HCT116 (cell line): Measurements from ENCODE around the gene MAML2. TPM values are rescaled to one million over a fixed set of nuclear protein-coding genes. Genes with fewer than 3 reads are reported as not detected.

Source experiments
- ATAC-seq: fragments of 200-7000 bp; cut with Tn5 transposase; 2 replicates; pipeline ENCODE4 v1.9.1; 2020; ENCODE audit warnings: mild to moderate bottlenecking, moderate library complexity
- BruUV-seq: library from RNA; stranded (reverse); fragments of 400-500 nt; replicated peaks from 2 replicates; lab custom pipeline; 2021; lab: Mats Ljungman, UMichigan
- CTCF ChIA-PET: fragments of 300-600 bp; sonication (Branson Sonifier 250); formaldehyde crosslinking; loops from one replicate; lab custom pipeline; 2021; ENCODE audit warnings: antibody characterized with exemption; lab: Charles Lee
- POLR2A ChIA-PET: fragments of 300-600, 350-600 bp; sonication (Branson Sonifier 250); formaldehyde crosslinking; loops from one replicate; lab custom pipeline; 2021; ENCODE audit warnings: antibody characterized with exemption; lab: Charles Lee
- RAD21 ChIA-PET, 2 experiments: fragments of 300-600 bp; sonication (Branson Sonifier 250); formaldehyde crosslinking; loops; one replicate each; lab custom pipeline; 2023; ENCODE audit warnings: low total read pairs in 2 of 2; ENCODE audit not compliant: uncharacterized antibody in 2 of 2, unreplicated experiment in 2 of 2, low non-redundant PET in 1 of 2; lab: Charles Lee
- DNase-seq: peaks from one replicate; pipeline ENCODE4 v3.0.0-alpha.2; 2010; ENCODE audit warnings: low read depth, low spot score
- H2AFZ ChIP-seq: fragments of 200-600 bp; shearing (Covaris generic), sonication (generic); 2 replicates; pipeline ENCODE4 v1.6.1; 2017; ENCODE audit warnings: low read depth, mixed run types, mixed read lengths, antibody characterized with exemption, low read length; ENCODE audit not compliant: poor library complexity, severe bottlenecking
- H3K27ac ChIP-seq: 2 replicates; pipeline ENCODE4 v1.5.1; 2012; ENCODE audit warnings: low read depth, low read length
- H3K27me3 ChIP-seq: fragments of 200-600 bp; sonication (generic); 2 replicates; pipeline ENCODE4 v1.6.1; 2016; ENCODE audit warnings: mixed run types, low read length, mixed read lengths; ENCODE audit not compliant: insufficient read depth
- H3K36me3 ChIP-seq, 2 experiments: fragments of 200-500 bp in 1 of 2; fragments of 200-600 bp in 1 of 2; sonication (Bioruptor generic) in 1 of 2; sonication (generic) in 1 of 2; 2 replicates each; pipeline versions ENCODE4 v1.5.1 to v1.6.1; 2014 to 2016; ENCODE audit warnings: low read length in 2 of 2, inconsistent platforms in 1 of 2, mixed read lengths in 1 of 2, mixed run types in 1 of 2; ENCODE audit not compliant: insufficient read depth in 2 of 2, control insufficient read depth in 1 of 2
- H3K4me1 ChIP-seq, 2 experiments: fragments of 200-600 bp in 1 of 2; sonication (generic) in 1 of 2; 2 replicates each; pipeline versions ENCODE4 v1.5.1 to v1.6.1; 2012 to 2017; ENCODE audit warnings: low read length in 2 of 2, inconsistent platforms in 1 of 2, mild to moderate bottlenecking in 1 of 2, mixed read lengths in 1 of 2, mixed run types in 1 of 2, moderate library complexity in 1 of 2; ENCODE audit not compliant: insufficient read depth in 2 of 2, control insufficient read depth in 1 of 2
- H3K4me2 ChIP-seq: fragments of 200-600 bp; sonication (generic); 2 replicates; pipeline ENCODE4 v1.6.1; 2017; ENCODE audit warnings: mixed run types, low read length, mixed read lengths
- H3K4me3 ChIP-seq, 2 experiments: fragments of 200-600 bp in 1 of 2; sonication (generic) in 1 of 2; replicated peaks in 1 of 2; 2 replicates each; pipeline ENCODE4 v1.5.1; 2011 to 2016; ENCODE audit warnings: low read length in 2 of 2, control low read depth in 1 of 2, low read depth in 1 of 2, mild to moderate bottlenecking in 1 of 2, mixed read lengths in 1 of 2, mixed run types in 1 of 2
- H3K79me2 ChIP-seq: fragments of 200-600 bp; sonication (generic); 2 replicates; pipeline ENCODE4 v1.6.1; 2017; ENCODE audit warnings: mild to moderate bottlenecking, mixed run types, low read length, moderate library complexity, mixed read lengths; ENCODE audit not compliant: insufficient read depth
- H3K9ac ChIP-seq: fragments of 200-600 bp; sonication (generic); 2 replicates; pipeline ENCODE4 v1.6.1; 2016; ENCODE audit warnings: low read length, mixed read lengths
- H3K9me2 ChIP-seq: fragments of 200-600 bp; sonication (generic), shearing (Covaris generic); 2 replicates; pipeline ENCODE4 v1.6.1; 2017; ENCODE audit warnings: mixed run types, mild to moderate bottlenecking, moderate library complexity; ENCODE audit not compliant: insufficient read depth
- H3K9me3 ChIP-seq, 2 experiments: fragments of 200-500 bp in 1 of 2; fragments of 200-600 bp in 1 of 2; sonication (Bioruptor generic) in 1 of 2; sonication (generic) in 1 of 2; 2 replicates each; pipeline ENCODE4 v1.6.1; 2014 to 2017; ENCODE audit warnings: low read length in 2 of 2, mixed read lengths in 2 of 2, inconsistent platforms in 1 of 2, low read depth in 1 of 2, mild to moderate bottlenecking in 1 of 2, mixed run types in 1 of 2, moderate library complexity in 1 of 2; ENCODE audit not compliant: control insufficient read depth in 1 of 2, insufficient read depth in 1 of 2
- H4K20me1 ChIP-seq: fragments of 200-600 bp; sonication (generic), shearing (Covaris generic); 2 replicates; pipeline ENCODE4 v1.6.1; 2017; ENCODE audit warnings: mixed run types, mild to moderate bottlenecking, moderate library complexity; ENCODE audit not compliant: insufficient read depth
- ATF3 ChIP-seq: IDR thresholded peaks from 2 replicates; pipeline ENCODE4 v1.6.1; 2012
- CEBPB ChIP-seq: IDR thresholded peaks from 2 replicates; pipeline ENCODE4 v1.6.1; 2012; ENCODE audit warnings: low read depth
- EGR1 ChIP-seq: IDR thresholded peaks from 2 replicates; pipeline ENCODE4 v1.6.1; 2012; ENCODE audit warnings: low read depth
- ELF1 ChIP-seq: IDR thresholded peaks from 2 replicates; pipeline ENCODE4 v1.6.1; 2012; ENCODE audit warnings: low read depth, borderline replicate concordance
- EZH2 ChIP-seq: fragments of 200-600 bp; sonication (generic); IDR thresholded peaks from 2 replicates; pipeline ENCODE4 v1.6.1; 2017; ENCODE audit warnings: antibody characterized with exemption, mixed run types
- FOSL1 ChIP-seq: IDR thresholded peaks from 2 replicates; pipeline ENCODE4 v1.6.1; 2012; ENCODE audit warnings: low read depth
- MAX ChIP-seq: IDR thresholded peaks from 2 replicates; pipeline ENCODE4 v1.6.1; 2012
- POLR2A ChIP-seq: IDR thresholded peaks from 2 replicates; pipeline ENCODE4 v1.7.0; 2011; ENCODE audit warnings: borderline replicate concordance; ENCODE audit not compliant: insufficient read depth, insufficient read length; ENCODE audit errors: extremely low read depth
- POLR2AphosphoS5 ChIP-seq: IDR thresholded peaks from 2 replicates; pipeline ENCODE4 v1.6.1; 2011; ENCODE audit warnings: mild to moderate bottlenecking, low read depth, low read length, moderate library complexity
- RAD21 ChIP-seq: IDR thresholded peaks from 2 replicates; pipeline ENCODE4 v1.6.1; 2012; ENCODE audit warnings: low read depth, mild to moderate bottlenecking
- REST ChIP-seq: IDR thresholded peaks from 2 replicates; pipeline ENCODE4 v1.6.1; 2012; ENCODE audit warnings: low read depth
- TCF7L2 ChIP-seq: IDR thresholded peaks from 2 replicates; pipeline ENCODE4 v1.7.0; 2011; ENCODE audit warnings: borderline replicate concordance, inconsistent platforms; ENCODE audit not compliant: insufficient read depth, insufficient read length; ENCODE audit errors: extremely low read depth
- YY1 ChIP-seq: IDR thresholded peaks from 2 replicates; pipeline ENCODE4 v1.6.1; 2011; ENCODE audit warnings: low read length, low read depth, moderate library complexity, mild to moderate bottlenecking; ENCODE audit not compliant: insufficient replicate concordance; ENCODE audit errors: extremely low read depth
- ZBTB33 ChIP-seq: IDR thresholded peaks from 2 replicates; pipeline ENCODE4 v1.6.1; 2011; ENCODE audit warnings: mild to moderate bottlenecking, low read length, moderate library complexity; ENCODE audit not compliant: insufficient replicate concordance; ENCODE audit errors: extremely low read depth
- intact Hi-C: fragments of 100-400 bp; cut with micrococcal nuclease; formaldehyde crosslinking; loops from 2 replicates; pipeline ENCODE4 v1.10.0; 2022
- total RNA-seq: library from RNA; stranded (reverse); gene quantifications from one replicate; pipeline ENCODE4 v1.2.1, GENCODE V29; 2021; ENCODE audit not compliant: unreplicated experiment

Gene MAML2
- total RNA-seq, 1 experiment from 2014 or later = 2.6 TPM

GRCh38 chr11:96002339-96002738 lies 340.7 kb downstream of the MAML2 start:
- no TSS peak for BruUV-seq
- 0 out of 2 replicates have a peak, but pooled peaks cover 3% of the 10 kb centered on the region for H3K9me2 ChIP-seq
- no peak overlapping the region for H3K4me2 ChIP-seq
- no peaks in the 10 kb centered on the region for H3K4me1 ChIP-seq
- no peaks in the 10 kb centered on the region for H3K27me3 ChIP-seq
- no peaks in the 10 kb centered on the region for H3K36me3 ChIP-seq
- DNase-seq = no peak
- no peak overlapping the region for H3K4me3 ChIP-seq
- no peaks in the 10 kb centered on the region for H4K20me1 ChIP-seq
- no peak overlapping the region for H2AFZ ChIP-seq
- ChIA-PET RAD21 (no interaction called here), CTCF (no interaction called here), POLR2A (no interaction called here)
- no peaks in the 10 kb centered on the region for H3K9me3 ChIP-seq
- H3K9ac ChIP-seq = no peak overlapping the region
- TF ChIP-seq EGR1 (no peak), CEBPB (no peak), YY1 (no peak), ELF1 (no peak), EZH2 (no peak), MAX (no peak), POLR2AphosphoS5 (no peak), RAD21 (no peak), TCF7L2 (no peak), POLR2A (no peak), ZBTB33 (no peak), ATF3 (no peak), REST (no peak), FOSL1 (no peak)
- H3K79me2 ChIP-seq = no peaks in the 10 kb centered on the region
- no peak for ATAC-seq
- intact Hi-C loops = no loop called here
- no peak overlapping the region for H3K27ac ChIP-seq
